H9 (cell line): Measurements from ENCODE around the gene MYOF. TPM values are rescaled to one million over a fixed set of nuclear protein-coding genes. Genes with fewer than 3 reads are reported as not detected.

Source experiments
- DNase-seq: peaks from one replicate; pipeline ENCODE4 v3.0.0-alpha.2; 2017
- H2AFZ ChIP-seq: one replicate; pipeline ENCODE4 v1.6.1; 2013; ENCODE audit warnings: mild to moderate bottlenecking, low read length, control low read depth, moderate library complexity
- H2AK5ac ChIP-seq: 2 replicates; pipeline ENCODE4 v1.6.1; 2013; ENCODE audit warnings: low read length, control low read depth, mixed read lengths; ENCODE audit not compliant: insufficient read length
- H2BK120ac ChIP-seq: one replicate; pipeline ENCODE4 v1.6.1; 2013; ENCODE audit warnings: low read depth, mild to moderate bottlenecking, low read length, control low read depth, inconsistent platforms; ENCODE audit not compliant: poor library complexity, severe bottlenecking
- H2BK12ac ChIP-seq: 2 replicates; pipeline ENCODE4 v1.6.1; 2013; ENCODE audit warnings: low read length, control low read depth, mixed read lengths, low read depth; ENCODE audit not compliant: insufficient read length
- H2BK15ac ChIP-seq: 2 replicates; pipeline ENCODE4 v1.6.1; 2013; ENCODE audit warnings: low read depth, low read length, control low read depth
- H2BK20ac ChIP-seq: one replicate; pipeline ENCODE4 v1.6.1; 2013; ENCODE audit warnings: low read depth, mild to moderate bottlenecking, low read length, control low read depth, inconsistent platforms; ENCODE audit not compliant: poor library complexity, severe bottlenecking
- H2BK5ac ChIP-seq: 2 replicates; pipeline ENCODE4 v1.6.1; 2013; ENCODE audit warnings: low read length, control low read depth, mixed read lengths; ENCODE audit not compliant: insufficient read length
- H3K14ac ChIP-seq: 2 replicates; pipeline ENCODE4 v1.6.1; 2013; ENCODE audit warnings: low read length, control low read depth; ENCODE audit not compliant: insufficient read depth
- H3K18ac ChIP-seq: 2 replicates; pipeline ENCODE4 v1.6.1; 2013; ENCODE audit warnings: low read depth, mild to moderate bottlenecking, mixed read lengths, low read length, control low read depth; ENCODE audit not compliant: insufficient read length
- H3K23ac ChIP-seq: 2 replicates; pipeline ENCODE4 v1.6.1; 2013; ENCODE audit warnings: low read length, control low read depth, mixed read lengths, low read depth; ENCODE audit not compliant: insufficient read length
- H3K23me2 ChIP-seq: 2 replicates; pipeline ENCODE4 v1.6.1; 2013; ENCODE audit warnings: low read depth, mild to moderate bottlenecking, mixed read lengths, low read length, control low read depth; ENCODE audit not compliant: insufficient read length, poor library complexity, severe bottlenecking
- H3K27ac ChIP-seq: 2 replicates; pipeline ENCODE4 v1.5.1; 2013; ENCODE audit warnings: low read length, control low read depth, mixed read lengths, low read depth; ENCODE audit not compliant: insufficient read length
- H3K27me3 ChIP-seq: 2 replicates; pipeline ENCODE4 v1.6.1; 2013; ENCODE audit warnings: low read length, control low read depth, inconsistent platforms; ENCODE audit not compliant: insufficient read depth
- H3K4ac ChIP-seq: 2 replicates; pipeline ENCODE4 v1.6.1; 2013; ENCODE audit warnings: low read depth, mild to moderate bottlenecking, control low read depth, inconsistent platforms, low read length, moderate library complexity
- H3K4me1 ChIP-seq: 2 replicates; pipeline ENCODE4 v1.6.1; 2013; ENCODE audit warnings: low read length, control low read depth, inconsistent platforms; ENCODE audit not compliant: insufficient read depth
- H3K4me2 ChIP-seq: 2 replicates; pipeline ENCODE4 v1.6.1; 2013; ENCODE audit warnings: low read length, control low read depth, mixed read lengths; ENCODE audit not compliant: insufficient read length, insufficient read depth
- H3K56ac ChIP-seq: 2 replicates; pipeline ENCODE4 v1.6.1; 2013; ENCODE audit warnings: low read depth, mild to moderate bottlenecking, mixed read lengths, low read length, control low read depth; ENCODE audit not compliant: insufficient read length
- H3K79me1 ChIP-seq: 2 replicates; pipeline ENCODE4 v1.6.1; 2013; ENCODE audit warnings: low read depth, mild to moderate bottlenecking, moderate library complexity, low read length, control low read depth, inconsistent platforms; ENCODE audit not compliant: insufficient read depth, poor library complexity, severe bottlenecking
- H3K79me2 ChIP-seq: 2 replicates; pipeline ENCODE4 v1.6.1; 2013; ENCODE audit warnings: low read length, control low read depth, inconsistent platforms; ENCODE audit not compliant: insufficient read depth
- H3K9ac ChIP-seq: 2 replicates; pipeline ENCODE4 v1.6.1; 2013; ENCODE audit warnings: low read length, control low read depth, mixed read lengths; ENCODE audit not compliant: insufficient read length; ENCODE audit errors: extremely low read depth
- H3K9me3 ChIP-seq: one replicate; pipeline ENCODE4 v1.6.1; 2013; ENCODE audit warnings: low read depth, low read length, inconsistent platforms; ENCODE audit not compliant: control insufficient read depth
- H3T11ph ChIP-seq: one replicate; pipeline ENCODE4 v1.6.1; 2013; ENCODE audit warnings: mild to moderate bottlenecking, low read length, control low read depth, inconsistent platforms
- H4K20me1 ChIP-seq: one replicate; pipeline ENCODE4 v1.6.1; 2013; ENCODE audit not compliant: control insufficient read depth, insufficient read length, insufficient read depth
- H4K5ac ChIP-seq: 2 replicates; pipeline ENCODE4 v1.6.1; 2013; ENCODE audit warnings: low read depth, mild to moderate bottlenecking, mixed read lengths, low read length, control low read depth; ENCODE audit not compliant: insufficient read length
- H4K8ac ChIP-seq: replicated peaks from 2 replicates; pipeline ENCODE4 v1.6.1; 2013; ENCODE audit warnings: low read length, control low read depth, mixed read lengths, low read depth; ENCODE audit not compliant: insufficient read length
- H4K91ac ChIP-seq: 2 replicates; pipeline ENCODE4 v1.6.1; 2013; ENCODE audit warnings: low read depth, mild to moderate bottlenecking, moderate library complexity, mixed read lengths, low read length, control low read depth; ENCODE audit not compliant: insufficient read length
- H3K27ac Mint-ChIP-seq, 3 experiments: 2 replicates in 2 of 3; 3 replicates in 1 of 3; pipeline ENCODE4 v1.8.0; 2020 to 2021; ENCODE audit warnings: mixed read lengths in 3 of 3, mild to moderate bottlenecking in 1 of 3, moderate library complexity in 1 of 3
- H3K27me3 Mint-ChIP-seq: 2 replicates; pipeline ENCODE4 v1.8.0; 2021; ENCODE audit warnings: low read depth, mild to moderate bottlenecking, moderate library complexity, mixed read lengths
- H3K36me3 Mint-ChIP-seq, 3 experiments: 2 replicates in 2 of 3; 3 replicates in 1 of 3; pipeline ENCODE4 v1.8.0; 2020 to 2021; ENCODE audit warnings: low read depth in 3 of 3, mixed read lengths in 3 of 3; ENCODE audit not compliant: insufficient read depth in 1 of 3
- H3K4me1 Mint-ChIP-seq, 2 experiments: 2 replicates each; pipeline ENCODE4 v1.8.0; 2020; ENCODE audit warnings: mixed read lengths in 2 of 2
- H3K4me3 Mint-ChIP-seq, 2 experiments: 2 replicates in 1 of 2; 3 replicates in 1 of 2; pipeline ENCODE4 v1.8.0; 2020 to 2021; ENCODE audit warnings: mild to moderate bottlenecking in 2 of 2, mixed read lengths in 2 of 2, moderate library complexity in 1 of 2
- H3K9me3 Mint-ChIP-seq, 2 experiments: 2 replicates in 1 of 2; 3 replicates in 1 of 2; pipeline ENCODE4 v1.8.0; 2020; ENCODE audit warnings: mild to moderate bottlenecking in 2 of 2, mixed read lengths in 2 of 2, moderate library complexity in 1 of 2
- CTCF ChIP-seq: fragments of 200-600 bp; sonication (generic); conservative IDR thresholded peaks from 3 replicates; pipeline ENCODE4 v1.8.0; 2021; ENCODE audit warnings: antibody characterized with exemption, mild to moderate bottlenecking
- WGBS: extraction: QIAGEN DNeasy Blood & Tissue Kit; methylation state at CpG from one replicate; pipeline ENCODE4 v1.1.7; 2013; ENCODE audit warnings: missing lambda C conversion rate, low lambda C conversion rate, mixed read lengths; ENCODE audit not compliant: insufficient read length; ENCODE audit errors: extremely low coverage; 5-methylcytosine and 5-hydroxymethylcytosine counted together
- total RNA-seq: library from RNA; stranded (reverse); gene quantifications from 2 replicates; pipeline ENCODE4 v1.2.1, GENCODE V29; 2021

Gene MYOF
- total RNA-seq, 1 experiment from 2014 or later, result 2.8 TPM

GRCh38 chr10:93319096-93319495, 163.0 kb downstream of the MYOF start:
- H3K27me3 ChIP-seq, result no peaks in the 10 kb centered on the region
- no peak overlapping the region for H2BK20ac ChIP-seq
- no peaks in the 10 kb centered on the region for H3K9me3 ChIP-seq
- Mint-ChIP-seq H3K36me3 (peaks cover 0 to 21% (median under 1%) of the 10 kb centered on the region in 3 experiments; a peak in 3 of 7 replicates), H3K27me3 (no peaks in the 10 kb centered on the region), H3K4me3 (no peak overlapping the region), H3K27ac (no peak overlapping the region), H3K9me3 (no peaks in the 10 kb centered on the region), H3K4me1 (peaks cover 15 to 19% of the 10 kb centered on the region in 2 experiments)
- no peak overlapping the region for H3K27ac ChIP-seq
- H3T11ph ChIP-seq, result no peak overlapping the region
- H2BK5ac ChIP-seq, result no peak overlapping the region
- H2BK15ac ChIP-seq, result no peak overlapping the region
- WGBS, result no CpG with 5 or more reads among the region's 4 CpGs
- H3K18ac ChIP-seq, result no peak overlapping the region
- H3K79me1 ChIP-seq, result no peaks in the 10 kb centered on the region
- H2AFZ ChIP-seq, result no peak overlapping the region
- H3K14ac ChIP-seq, result no peak overlapping the region
- no peak overlapping the region for H4K91ac ChIP-seq
- no peaks in the 10 kb centered on the region for H3K23me2 ChIP-seq
- H2BK12ac ChIP-seq, result no peak overlapping the region
- H2BK120ac ChIP-seq, result no peak overlapping the region
- no peak for DNase-seq
- no peak overlapping the region for H4K8ac ChIP-seq
- no peak for TF ChIP-seq CTCF
- no peak overlapping the region for H4K5ac ChIP-seq
- no peak overlapping the region for H3K56ac ChIP-seq
- no peaks in the 10 kb centered on the region; the same call in 1 of the 2 replicates for H3K4me1 ChIP-seq
- H3K4ac ChIP-seq, result no peak overlapping the region
- no peak overlapping the region for H3K9ac ChIP-seq
- H2AK5ac ChIP-seq, result no peak overlapping the region
- H4K20me1 ChIP-seq, result no peaks in the 10 kb centered on the region
- no peaks in the 10 kb centered on the region for H3K79me2 ChIP-seq
- no peak overlapping the region for H3K4me2 ChIP-seq
- H3K23ac ChIP-seq, result no peak overlapping the region
